NCI-H2171 (cell line): ENCODE results near the gene SLC19A1.

Experiments used
- DNase-seq: peaks from one replicate; lab custom pipeline; 2025; lab: John Stamatoyannopoulos, UW

The SLC19A1 gene

DNA sequence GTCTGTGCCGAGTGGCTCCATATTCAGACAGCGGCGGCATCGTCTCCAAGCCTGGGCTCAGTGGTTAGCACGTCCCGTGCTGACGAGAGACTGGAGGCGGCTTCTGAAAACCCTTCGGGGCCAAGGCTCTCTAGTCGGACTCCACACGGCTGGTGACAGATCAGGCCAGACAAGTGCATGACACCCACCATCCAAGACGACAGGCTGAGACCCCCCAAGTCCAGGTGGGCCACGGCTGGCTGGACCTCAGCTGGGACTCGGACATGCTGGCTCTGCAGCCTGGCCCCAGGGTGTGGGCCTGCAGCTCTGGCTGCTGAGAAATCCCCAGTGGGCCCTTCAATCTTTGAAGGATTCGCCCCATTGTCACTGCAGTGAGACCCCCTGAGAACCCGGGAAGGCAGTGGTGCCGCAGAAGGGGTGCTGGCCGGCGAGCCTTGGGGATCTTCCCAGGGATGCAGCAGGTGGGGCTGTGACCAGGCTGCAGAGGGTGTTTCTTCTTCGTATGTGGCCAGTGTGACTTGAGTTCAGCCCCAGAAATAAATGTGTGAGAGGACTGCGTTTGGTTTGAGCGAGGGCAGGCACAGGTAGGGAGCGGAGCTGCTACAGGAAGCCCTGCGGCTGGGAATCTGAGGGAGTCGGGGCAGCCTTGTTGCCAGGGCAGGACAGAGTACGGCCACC lies 15.9 kb upstream of the SLC19A1 start:
- DNase-seq: no peak

DNA sequence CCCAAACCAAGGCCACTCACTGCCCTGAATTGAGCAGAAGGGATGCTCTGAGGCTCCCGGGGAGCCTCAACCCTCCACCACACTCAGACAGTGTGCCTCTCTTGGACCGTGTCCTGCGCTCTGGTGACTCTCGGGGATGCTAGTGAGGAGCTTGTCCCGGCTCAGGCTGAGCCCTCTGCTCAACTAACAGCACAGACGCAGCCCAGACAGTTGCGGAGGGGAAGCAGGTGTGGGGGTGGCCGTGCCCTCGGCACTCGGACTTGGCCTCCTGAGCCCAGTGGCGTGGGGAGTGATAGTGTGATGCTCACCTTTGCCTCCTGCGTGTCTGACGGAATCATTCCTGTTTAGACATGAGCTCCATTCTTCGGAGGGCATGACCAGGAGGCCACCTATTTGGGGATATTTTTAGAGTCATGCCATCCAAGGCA lies 15.4 kb upstream of the SLC19A1 start:
- no peak for DNase-seq

DNA sequence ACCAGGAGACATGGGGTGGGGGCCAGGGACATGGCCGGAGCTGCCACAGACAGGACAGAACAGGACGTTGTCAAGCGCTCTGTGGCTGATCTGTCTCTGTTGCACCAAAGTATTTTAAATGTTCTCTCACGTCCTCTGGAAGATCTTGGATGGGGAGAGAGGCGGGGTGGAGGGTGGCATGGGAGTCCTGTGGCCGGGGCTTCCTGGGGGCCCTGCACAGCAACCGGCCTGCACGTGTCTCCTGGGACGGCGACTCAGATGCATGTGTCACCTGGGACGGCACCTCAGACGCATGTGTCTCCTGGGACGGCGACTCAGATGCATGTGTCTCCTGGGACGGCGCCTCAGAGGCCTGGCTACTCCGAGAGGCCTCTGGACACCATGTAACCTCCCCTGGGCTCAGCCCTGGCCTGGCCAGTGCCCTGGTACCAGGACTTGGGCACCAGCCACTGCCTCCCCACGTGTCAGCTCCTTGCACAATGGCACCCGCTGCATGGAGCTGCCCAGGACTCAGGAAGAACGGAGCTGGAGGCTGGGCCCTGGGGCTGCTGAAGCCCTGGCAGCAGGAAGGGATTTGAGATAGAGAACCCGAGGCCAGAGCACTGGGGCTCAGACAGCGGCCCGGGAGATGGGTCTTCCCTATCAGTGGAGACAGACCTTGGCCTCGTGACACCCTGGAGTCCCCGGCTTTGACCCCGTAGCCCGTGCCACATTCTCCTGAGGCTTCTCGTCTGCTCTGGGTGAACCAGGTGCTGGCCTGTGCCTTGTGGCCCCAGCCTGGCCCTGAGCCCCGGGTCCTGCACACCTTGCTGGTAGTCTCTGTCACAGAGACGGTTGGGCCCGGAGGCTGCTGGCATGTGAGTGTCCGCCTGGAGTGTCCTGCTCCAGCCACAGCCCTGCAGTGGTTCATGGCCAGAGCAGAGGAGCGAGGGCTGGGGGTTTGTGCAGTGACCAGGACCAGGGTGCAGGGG lies 14.7 kb upstream of the SLC19A1 start:
- no peak for DNase-seq

DNA sequence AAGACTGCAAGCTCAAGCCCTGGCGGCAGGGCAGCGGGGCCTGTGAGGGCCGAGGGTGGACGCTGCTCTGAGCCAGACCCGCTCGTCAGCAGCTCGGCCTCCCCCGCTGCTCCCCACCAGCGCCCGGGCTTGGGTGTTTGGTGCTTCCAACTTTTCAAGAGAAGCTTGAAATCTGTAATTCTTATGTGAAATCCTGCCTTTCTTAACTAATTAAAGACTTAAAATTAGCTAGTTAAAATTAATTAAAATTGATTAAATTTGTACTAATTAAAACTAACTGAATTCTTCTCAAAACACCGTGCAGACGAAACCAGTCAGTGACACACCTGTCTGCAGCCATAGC lies 14.0 kb upstream of the SLC19A1 start:
- no peak for DNase-seq

DNA sequence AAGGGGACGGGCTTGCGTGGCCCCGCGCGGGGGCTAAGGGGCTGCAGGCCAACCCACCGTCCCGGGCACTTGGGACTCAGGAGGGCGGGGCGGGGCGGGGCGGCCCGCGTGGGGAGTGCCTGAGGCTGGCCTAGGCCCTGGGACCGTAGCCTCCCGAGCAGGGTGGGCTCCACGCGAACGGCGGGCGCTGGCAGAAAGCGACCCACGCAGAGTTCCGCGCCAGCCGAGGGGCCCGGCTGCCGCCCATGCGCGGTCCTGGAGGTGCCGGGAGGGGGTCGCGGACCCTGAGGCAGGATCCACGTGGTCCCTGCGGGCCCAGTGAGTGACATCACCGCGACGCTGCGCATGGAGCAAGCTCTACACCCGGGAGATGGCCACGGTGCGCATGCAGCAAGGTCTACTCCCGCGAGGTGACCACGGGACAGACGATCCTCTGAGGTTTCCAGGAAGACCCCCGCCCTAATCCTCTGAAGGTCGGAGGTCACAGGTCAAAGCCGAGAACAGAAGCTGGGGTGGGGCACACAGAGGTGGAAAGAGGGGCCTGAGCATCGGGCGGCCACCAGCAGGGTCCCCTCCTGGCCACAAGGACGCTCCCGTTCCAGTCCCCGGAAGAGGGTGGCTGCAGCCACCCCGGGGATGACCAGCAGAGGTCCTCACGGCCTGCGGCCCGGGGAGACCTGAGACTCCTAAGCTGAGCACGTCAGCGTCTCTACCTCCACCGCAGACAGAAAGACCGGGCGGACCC lies 13.5 kb upstream of the SLC19A1 start:
- peak; percentile 9 for DNase-seq

DNA sequence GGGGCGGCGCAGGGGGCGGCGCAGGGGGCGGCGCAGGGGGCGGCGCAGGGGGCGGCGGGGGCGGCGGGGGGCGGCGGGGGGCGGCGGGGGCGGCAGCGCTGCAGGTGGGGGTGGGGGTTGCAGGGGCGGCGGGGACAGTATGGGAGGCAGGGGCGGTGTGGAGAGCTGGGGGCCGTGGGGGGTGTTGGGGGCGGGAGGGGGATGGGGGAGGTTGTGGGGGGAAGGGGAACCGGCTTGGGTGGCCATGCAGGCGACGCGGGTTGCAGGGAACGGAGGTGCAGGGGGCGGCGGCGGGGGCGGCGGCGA lies 13.0 kb upstream of the SLC19A1 start:
- DNase-seq: no peak

DNA sequence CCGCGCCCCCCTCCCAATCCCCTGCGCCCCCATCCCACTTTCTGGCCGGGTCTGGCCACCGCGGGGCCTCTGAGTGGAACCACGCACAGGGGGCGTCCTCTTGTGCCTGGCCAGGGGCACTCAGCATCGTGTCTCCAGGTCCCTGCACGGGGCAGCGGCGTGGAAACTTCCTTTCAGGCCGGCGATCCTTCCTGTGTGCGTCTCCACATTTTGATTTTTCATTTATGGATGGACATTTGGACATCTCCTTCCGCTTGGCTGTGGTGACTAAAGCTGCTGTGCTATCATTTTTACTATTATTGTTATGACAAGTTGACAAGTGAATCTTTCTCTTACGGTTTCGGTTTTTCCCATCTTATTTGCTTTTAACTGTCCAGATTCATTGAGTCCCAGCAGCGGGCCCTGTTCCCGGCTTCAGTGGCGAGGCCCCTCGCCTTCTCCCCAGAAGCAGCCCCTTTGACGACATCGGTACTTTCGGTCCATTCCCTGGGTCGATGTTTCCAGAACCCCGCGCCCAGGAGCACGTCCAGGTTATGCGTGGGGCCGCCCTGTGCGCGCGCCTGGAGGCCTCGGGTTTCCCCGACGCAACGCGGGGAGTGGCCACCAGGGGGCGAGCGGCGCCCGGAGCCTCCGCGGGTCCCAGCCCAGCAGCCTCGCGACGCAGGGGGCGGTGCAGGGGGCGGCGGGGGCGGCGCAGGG lies 12.4 kb upstream of the SLC19A1 start:
- peak; percentile 36 for DNase-seq

DNA sequence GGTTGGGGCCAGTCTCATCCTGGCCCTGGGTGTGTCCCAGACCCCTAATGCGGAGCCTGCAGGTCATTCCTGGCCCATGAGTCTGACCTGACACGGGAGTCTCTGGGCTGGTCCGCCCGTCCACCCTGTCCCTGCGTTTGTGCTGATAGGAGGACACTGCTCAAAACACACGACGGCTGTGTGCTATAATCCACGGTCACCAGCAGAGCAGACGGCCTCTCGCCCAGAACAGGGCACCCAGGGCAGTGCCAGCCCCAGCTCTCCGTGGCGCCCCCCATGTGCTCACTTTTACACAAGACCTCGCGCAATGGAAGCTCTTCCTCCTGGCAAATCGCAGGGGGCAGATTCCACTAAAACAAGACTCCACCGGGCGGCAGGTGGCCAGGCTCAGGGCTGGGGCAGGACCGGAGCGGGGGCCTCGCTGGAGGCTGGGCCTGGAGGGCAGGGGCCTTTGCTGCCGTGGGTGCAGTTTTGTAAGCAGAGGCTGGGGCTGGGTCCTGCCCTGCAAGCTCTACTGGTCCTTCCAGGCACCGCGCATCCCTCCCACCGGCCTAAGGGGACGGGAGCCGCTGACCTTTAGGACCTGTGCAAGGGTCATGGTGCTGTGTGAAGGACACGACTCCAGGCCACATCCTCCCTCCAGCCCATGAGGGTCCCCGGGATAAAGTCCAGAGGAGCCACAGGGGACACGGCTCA lies 10.6 kb upstream of the SLC19A1 start:
- no peak for DNase-seq

DNA sequence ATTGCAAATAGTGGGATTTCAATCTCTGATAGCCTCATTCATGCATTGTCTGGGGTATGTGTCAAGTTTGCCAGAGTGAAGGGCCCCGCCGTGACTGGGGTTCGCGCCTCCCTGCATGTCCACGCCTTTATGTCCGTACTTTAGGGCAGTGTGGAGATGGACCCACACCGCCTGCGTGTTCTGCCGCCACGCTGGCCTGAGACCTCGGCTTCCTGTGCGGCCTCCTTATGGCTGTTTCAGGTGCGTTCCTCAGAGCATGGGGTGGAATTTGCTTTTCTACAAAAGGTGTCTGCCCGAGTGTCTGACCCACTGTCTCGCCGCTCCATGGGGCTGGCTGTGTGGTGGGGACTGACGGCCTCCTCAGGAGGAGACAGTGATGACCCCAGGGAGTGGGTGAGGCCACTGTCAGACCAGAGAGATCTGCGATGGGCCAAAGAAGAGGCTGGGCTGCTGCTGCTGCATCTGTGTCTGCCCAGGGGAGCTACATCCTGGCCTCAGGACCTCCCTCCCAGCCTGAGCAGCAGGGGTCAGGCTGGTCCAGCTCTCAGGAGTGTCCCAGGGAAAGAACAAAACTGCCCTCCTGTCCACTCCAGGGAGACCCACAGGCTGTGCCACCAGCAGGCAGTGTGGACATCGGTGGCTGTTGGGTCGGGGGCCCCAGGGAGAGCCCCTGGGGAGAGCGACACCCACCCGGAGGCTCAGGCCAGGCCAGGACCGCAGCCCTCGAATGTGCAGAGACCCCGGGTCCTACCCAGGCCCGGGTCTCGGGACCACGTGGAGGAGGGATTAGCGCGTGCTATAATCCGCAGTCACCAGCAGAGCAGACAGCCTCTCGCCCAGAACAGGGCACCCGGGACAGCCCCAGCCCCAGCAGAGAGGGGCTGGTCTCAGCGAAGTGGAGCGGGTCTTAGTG lies 9.8 kb upstream of the SLC19A1 start:
- no peak for DNase-seq

DNA sequence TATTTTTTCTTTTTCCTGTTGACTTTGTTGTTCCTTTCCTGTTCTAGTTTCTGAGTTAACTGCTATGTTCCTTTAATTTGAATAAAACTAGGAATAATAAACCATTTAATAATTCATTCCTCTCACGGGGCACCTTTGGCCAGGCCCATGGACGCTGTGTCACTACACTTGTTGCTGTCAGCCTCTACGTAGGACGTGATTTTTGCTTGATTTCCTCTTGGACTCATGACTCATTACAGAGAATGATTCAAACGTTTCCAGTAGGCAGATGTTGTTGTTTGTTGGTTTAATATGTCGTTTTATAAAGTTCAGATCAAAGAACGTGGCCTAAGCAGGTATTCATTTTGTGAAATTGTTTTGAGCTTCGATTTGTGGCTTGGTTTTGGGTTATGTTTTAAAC lies 9.1 kb upstream of the SLC19A1 start:
- DNase-seq: no peak

DNA sequence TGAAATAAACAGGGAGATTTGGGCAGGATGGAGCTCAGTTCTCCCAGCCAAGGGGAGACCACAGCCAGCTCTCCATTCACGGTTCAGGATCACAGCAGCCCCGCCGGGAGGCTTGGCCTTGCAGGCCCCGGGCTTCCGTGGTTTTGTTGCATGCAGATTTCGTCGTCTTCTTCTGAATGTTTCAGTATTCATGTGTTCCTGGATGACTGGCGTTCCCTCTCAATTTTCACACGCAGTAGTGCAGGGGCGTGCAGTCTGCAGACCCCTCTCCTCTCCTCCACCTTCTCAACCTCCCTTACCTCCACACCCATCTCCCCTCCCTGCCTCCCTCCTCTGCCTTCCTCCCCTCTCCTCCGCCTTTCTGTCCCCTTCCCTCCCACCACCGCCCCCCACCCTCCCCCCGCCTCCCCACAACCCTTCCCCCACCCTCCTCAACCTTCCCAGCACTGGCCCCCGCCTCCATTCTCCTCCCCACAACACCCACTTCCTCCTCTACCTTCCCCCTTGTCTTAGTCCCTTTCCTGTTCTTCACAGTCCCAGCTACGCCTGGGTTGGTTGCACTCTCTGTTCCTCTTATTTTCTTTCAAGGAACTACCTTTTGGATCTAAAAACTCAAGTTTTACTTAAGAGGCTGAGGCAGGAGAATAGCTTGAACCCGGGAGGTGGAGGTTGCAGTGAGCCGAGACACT lies 8.4 kb upstream of the SLC19A1 start:
- no peak for DNase-seq

DNA sequence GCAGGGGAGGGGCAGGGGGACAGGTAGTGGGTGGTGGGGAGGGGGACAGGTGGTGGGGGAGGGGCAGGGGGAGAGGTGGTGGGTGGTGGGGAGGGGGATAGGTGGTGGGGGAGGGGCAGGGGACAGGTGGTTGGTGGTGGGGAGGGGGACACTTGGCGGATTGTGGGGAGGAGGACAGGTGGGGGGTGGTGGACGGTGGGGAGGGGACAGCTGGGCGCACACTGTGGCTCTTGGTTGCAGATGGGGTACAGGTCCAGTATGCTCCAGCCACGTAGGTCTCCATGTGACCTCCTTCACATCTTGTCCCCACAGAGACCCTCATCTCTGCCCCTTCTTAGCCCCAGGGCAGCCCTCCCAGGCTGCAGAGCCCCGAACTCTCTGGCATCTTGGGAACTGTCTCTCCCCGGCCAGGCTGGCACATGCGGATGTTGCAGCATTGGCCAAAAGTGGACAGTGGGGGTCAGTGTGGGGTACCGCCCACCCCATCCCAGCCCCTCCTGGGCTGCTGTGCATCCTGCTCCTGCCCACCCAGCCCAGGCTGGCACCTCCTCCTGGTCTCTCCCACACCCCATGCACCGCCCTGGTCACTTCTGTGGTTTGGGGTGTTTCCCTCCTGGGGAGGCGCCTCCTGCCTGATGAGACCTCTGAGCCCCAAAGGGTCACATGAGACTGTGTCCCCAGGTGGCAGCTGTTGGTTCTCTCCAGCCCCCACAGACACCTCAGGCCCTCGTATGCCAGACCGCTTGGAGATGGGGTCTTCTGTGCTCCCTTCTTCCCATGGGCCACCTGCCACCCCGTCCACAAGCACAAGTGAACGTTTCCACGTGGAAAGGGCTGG lies 7.6 kb upstream of the SLC19A1 start:
- no peak for DNase-seq

DNA sequence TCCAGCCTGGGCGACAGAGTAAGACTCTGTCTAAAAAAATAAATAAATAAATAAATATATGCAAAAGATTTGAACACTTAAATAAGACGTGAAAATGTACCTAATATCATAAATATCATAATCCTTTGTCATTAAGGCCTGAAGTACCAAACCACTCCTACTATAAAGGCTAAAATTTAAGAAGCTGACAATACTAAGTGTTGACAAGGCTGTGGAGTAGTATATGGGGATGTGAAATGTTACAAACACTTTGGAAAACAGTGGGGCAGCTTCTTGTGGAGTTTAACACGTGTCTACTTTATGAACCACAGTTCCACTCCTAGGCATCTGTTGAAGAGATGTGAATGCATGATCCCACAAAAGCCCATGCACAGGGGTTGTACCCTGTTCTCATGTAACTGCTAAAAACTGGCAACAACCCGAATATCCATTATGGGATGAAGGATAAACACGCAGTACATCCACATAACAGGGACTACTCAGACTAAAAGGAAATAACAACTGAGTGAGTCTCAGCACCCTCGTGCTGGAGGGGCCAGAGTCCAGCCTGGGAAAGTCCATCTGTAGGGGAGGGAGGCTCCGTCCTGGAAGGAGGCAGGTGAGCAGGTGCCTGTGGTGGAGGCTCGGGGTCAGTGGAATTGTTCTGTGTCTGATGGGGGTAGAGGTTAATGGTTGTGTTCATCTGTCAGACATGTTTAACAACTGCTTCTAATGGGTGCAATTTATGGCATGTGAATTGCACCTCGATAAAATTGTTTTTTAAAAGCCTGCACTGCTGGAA lies 6.7 kb upstream of the SLC19A1 start:
- no peak for DNase-seq

DNA sequence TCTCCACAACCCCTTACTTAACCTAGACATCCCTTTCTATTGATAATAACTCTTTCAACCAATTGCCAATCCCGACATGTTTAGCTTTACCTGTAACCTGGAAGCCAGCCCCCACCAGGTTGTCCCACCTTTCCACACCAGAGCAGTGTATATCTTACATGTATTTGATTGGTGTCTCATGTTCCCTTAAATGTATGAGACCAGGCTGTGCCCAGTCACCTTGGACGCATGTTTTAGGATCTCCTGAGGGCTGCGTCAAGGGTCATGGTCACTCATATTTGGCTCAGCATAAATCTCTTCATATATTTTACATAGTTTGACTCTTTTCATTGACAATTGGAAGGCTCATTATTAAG lies 5.3 kb upstream of the SLC19A1 start:
- no peak for DNase-seq

DNA sequence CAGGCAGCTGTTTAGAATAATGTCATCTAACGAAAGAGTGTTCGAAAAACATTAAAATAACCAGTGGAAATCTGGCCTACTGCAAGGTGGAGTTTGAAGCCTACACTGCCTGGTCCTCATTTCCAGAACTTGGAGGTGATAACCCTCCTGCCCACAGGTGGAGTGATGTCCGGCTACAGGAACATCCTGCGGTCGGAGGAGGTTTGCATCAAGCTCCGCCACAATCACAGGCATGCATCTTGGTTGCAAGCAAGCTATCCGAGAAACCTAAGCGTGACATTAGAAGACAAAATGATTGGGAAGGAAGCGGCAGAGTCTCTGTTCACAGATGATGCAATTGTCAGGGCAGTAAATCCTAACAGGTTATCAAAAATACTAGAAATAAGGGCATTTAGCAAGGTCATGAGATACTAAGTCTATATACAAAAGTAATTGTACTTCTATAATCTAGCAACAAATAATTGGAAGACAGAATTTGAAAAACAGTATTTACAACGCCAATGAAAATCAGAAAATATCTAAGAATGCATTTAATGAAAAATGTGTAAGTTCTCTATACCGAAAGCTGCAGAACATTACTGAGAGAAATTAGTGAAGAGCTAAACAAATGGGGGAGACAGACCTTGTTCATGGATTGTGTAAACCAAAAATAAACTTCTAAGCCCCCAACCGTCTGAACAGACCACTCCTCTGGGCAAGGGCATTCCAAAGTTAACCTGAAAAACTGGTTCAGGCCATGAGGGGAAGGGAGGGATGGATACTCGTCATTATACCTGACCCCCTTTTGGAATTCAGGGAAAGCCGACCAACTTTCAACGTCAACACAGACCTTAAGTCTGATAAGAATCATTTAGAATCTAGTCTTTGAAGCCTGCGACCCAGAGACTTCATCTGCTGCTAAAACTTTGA lies 4.7 kb upstream of the SLC19A1 start:
- DNase-seq: no peak

DNA sequence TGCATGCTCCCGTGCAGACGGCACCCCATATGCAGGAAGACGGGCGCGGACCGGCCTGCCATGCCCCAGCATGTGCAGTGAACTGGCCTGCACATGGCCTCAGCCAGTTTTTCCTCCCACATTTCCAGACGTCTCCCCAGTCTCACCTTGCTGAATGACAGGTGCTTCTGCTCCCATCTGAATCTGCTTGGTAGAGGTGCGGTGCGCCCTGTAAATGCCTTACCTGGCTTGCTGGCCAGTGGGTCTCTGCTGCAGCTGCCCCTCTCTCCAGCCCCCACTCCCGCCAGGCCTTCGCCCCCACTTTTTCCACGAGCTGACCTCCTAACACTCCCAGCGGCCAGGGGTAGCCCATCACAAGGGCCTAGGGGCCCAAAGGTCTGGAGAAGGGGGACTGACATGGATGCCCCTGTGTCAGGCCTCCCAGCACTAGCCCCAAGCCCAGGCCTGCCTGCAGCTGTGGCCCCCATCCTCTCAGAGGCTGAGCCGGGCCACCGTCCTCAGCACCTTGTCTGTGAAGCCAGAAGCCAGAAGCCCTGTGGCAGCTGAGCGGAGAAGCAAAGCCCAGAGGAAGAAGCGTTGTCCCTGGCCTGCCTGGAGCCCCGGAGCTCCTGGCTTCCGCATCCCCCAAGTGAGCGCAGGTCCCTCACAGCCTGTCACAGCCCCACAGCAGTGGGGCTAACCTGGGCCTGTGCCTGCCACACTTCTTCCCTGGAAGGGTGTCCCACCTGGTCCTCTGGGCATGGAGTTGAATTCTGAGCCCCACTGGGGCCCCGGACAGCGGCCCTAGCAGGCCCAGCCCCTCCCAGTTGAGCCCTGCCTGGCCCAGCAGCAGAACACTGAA lies 3.7 kb upstream of the SLC19A1 start:
- DNase-seq: no peak

DNA sequence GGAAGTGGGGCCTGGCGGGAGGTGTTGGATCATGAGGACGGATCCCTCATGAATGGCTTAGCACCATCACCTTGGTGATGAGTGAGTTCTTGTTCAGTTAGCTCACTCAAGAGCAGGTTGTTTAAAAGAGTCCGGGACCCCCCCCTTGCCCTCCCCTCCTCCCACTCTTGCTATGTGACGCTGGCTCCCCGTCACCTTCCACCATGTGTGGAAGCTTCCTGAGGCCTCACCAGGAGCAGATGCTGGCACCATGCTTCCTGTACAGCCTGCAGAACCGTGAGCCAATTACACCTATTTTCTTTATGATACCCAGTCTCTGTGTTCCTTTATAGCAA lies 3.0 kb upstream of the SLC19A1 start:
- no peak for DNase-seq
